Psoas muscle (tissue), 8 donors: ENCODE data around the gene EYS. TPM values are rescaled to one million over a fixed set of nuclear protein-coding genes. Genes with fewer than 3 reads are reported as not detected.

Source experiments
- ATAC-seq, 4 donors: fragments of 200-7000 bp; cut with Tn5 transposase; one replicate each; pipeline ENCODE4 v1.9.1; 2020; ENCODE audit warnings: moderate library complexity in 3 of 4, mild to moderate bottlenecking in 2 of 4
- DNase-seq, 2 donors: peaks; one replicate each; pipeline ENCODE4 v3.0.0-alpha.2; 2020
- H3K27ac ChIP-seq: fragments of 200-600 bp; one replicate; pipeline ENCODE4 v1.8.0; 2022
- H3K27me3 ChIP-seq, 3 donors: fragments of 200-600 bp in 1 of 3; one replicate each; pipeline versions ENCODE4 v1.6.1 to v1.8.0; 2013 to 2022; ENCODE audit warnings: low read length in 2 of 3, mild to moderate bottlenecking in 2 of 3, moderate library complexity in 1 of 3; ENCODE audit not compliant: insufficient read depth in 3 of 3
- H3K36me3 ChIP-seq, 2 donors: fragments of 200-600 bp in 1 of 2; one replicate each; pipeline versions ENCODE4 v1.6.1 to v1.8.0; 2013 to 2022; ENCODE audit warnings: low read depth in 1 of 2, mild to moderate bottlenecking in 1 of 2, moderate library complexity in 1 of 2; ENCODE audit not compliant: insufficient read depth in 1 of 2
- H3K4me1 ChIP-seq: fragments of 200-600 bp; one replicate; pipeline ENCODE4 v1.8.0; 2022
- H3K4me3 ChIP-seq: fragments of 200-600 bp; one replicate; pipeline ENCODE4 v1.8.0; 2022; ENCODE audit warnings: mild to moderate bottlenecking
- H3K9me3 ChIP-seq: fragments of 200-600 bp; one replicate; pipeline ENCODE4 v1.8.0; 2022
- CTCF ChIP-seq: fragments of 200-600 bp; IDR thresholded peaks from one replicate; pipeline ENCODE4 v1.8.0; 2022; ENCODE audit warnings: antibody characterized with exemption
- WGBS, 3 donors: extraction: QIAGEN DNeasy Blood & Tissue Kit; methylation state at CpG; one replicate each; pipeline versions ENCODE4 v1.1.6 to v1.1.7; 2013; 5-methylcytosine and 5-hydroxymethylcytosine counted together
- intact Hi-C, 2 donors: fragments of 100-400 bp; cut with DNase I; formaldehyde crosslinking; loops; one replicate each; pipeline versions ENCODE4 v1.11.0 to v1.14.2; 2022
- polyA plus RNA-seq, 3 donors: library from polyadenylated mRNA; stranded (reverse); fragments of 200-250 nt; gene quantifications; one replicate each; pipeline ENCODE4 v1.2.3, GENCODE V29; 2013
- total RNA-seq, 4 donors: library from RNA; stranded (reverse); fragmentation: NEBNext Ultra II Directional in 2 of 4; extraction: Animal tissue kit (Norgen Biotek cat#: 25700) in 2 of 4; gene quantifications; one replicate each; pipeline versions ENCODE4 v1.2.1 to v1.2.4, GENCODE V29; 2021 to 2023
- donor health status: healthy with polysubstance abuse.
- donor health status: DM: no; HTN: no; CAD: no; lungs with moderate emphysema.
- donor health status: Bipolar disorder and iron deficiency.
- donor health status: healthy.
- donor health status: DM: yes; HTN: yes; CAD: no.
- donor health status: DM: no; HTN: no; CAD: no.
- donor health status: DM: no; HTN: no; CAD: no.
- donor health status: DM: yes; HTN: yes; CAD: no.

Gene EYS
- total and polyA plus RNA-seq, 7 donors = under 0.01 TPM; not detected in 6

GRCh38 chr6:64197246-64197645, 1509.8 kb downstream of the EYS start:
- 89 to 100% (median 92%) methylated on average over 1 of the region's 1 CpG for WGBS, 3 donors
- TF ChIP-seq CTCF = no peak

DNA sequence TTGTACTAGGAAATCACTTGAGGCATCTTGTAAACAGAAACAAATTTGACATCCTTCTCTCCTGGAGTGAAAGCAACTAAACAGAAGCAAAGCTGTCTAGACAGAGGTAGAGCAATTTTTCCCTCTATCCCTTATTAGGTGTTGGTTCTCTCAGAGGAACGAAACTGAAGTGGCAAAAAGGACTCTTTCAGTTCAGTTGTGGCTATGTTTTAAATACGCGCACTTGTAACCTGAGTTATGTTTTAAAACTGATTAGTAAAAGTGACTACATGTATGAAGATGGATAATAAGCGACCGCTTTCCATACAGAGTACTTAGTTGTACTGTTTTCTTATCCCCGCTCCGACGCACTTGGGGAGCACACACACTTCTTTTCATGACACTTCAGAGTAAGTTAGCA, 1520.4 kb downstream of the EYS start:
- 88 to 95% (median 93%) methylated on average over 8 of the region's 8 CpGs for WGBS, 3 donors

More at GRCh38 chr6:64197246-64197645, 1509.8 kb downstream of the EYS start:
- Histone ChIP-seq H3K27ac (no peak overlapping the region), H3K27me3 (no peaks in the 10 kb centered on the region), H3K4me3 (no peak overlapping the region), H3K9me3 (no peaks in the 10 kb centered on the region), H3K36me3 (no peaks in the 10 kb centered on the region), H3K4me1 (no peaks in the 10 kb centered on the region)
- DNase-seq (no peak), ATAC-seq (no peak)
- intact Hi-C loops = no loop called here

GRCh38 chr6:64185621-64186020, 1521.4 kb downstream of the EYS start:
- Histone ChIP-seq H3K4me3 (no peak overlapping the region), H3K36me3 (no peaks in the 10 kb centered on the region), H3K27ac (no peak overlapping the region), H3K4me1 (no peaks in the 10 kb centered on the region), H3K9me3 (no peaks in the 10 kb centered on the region), H3K27me3 (no peaks in the 10 kb centered on the region)
- DNase-seq (no peak), ATAC-seq (no peak)
- no peak for TF ChIP-seq CTCF
- intact Hi-C loops = no loop called here
- 82 to 85% (median 83%) methylated on average over 5 of the region's 5 CpGs for WGBS, 3 donors

More for the DNA sequence above, 1520.4 kb downstream of the EYS start:
- H3K27me3 ChIP-seq = no peaks in the 10 kb centered on the region
- TF ChIP-seq CTCF = no peak
- no peaks in the 10 kb centered on the region for H3K9me3 ChIP-seq
- H3K27ac ChIP-seq = no peak overlapping the region
- intact Hi-C loops = no loop called here
- ATAC-seq (no peak), DNase-seq (no peak)
- H3K36me3 ChIP-seq = no peaks in the 10 kb centered on the region
- H3K4me1 ChIP-seq = no peaks in the 10 kb centered on the region
- H3K4me3 ChIP-seq = no peak overlapping the region

DNA sequence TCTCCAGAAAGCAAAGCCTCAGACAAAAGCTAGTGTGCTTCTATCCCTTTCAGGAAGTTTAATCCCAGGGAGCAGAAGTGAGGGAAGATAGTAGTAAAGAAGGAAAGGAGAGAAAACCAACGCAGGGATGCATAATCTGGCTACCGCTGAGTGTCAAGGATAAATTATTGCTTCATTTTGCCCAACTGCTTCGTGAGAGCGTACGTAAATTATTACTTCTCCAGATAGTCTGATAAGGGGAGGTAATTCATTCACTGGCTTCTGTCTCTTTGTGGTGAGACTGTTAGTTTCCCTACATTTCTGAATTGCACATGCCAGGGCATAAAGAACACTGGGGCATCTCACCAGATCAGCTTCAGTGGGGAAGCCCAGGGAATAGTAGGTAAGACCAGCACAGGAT, 1531.7 kb downstream of the EYS start:
- Histone ChIP-seq H3K36me3 (no peaks in the 10 kb centered on the region), H3K27ac (no peak overlapping the region), H3K4me1 (no peaks in the 10 kb centered on the region), H3K27me3 (no peaks in the 10 kb centered on the region), H3K9me3 (no peaks in the 10 kb centered on the region), H3K4me3 (no peak overlapping the region)
- TF ChIP-seq CTCF = no peak
- no peak for DNase-seq
- WGBS, 3 donors = 66 to 70% (median 68%) methylated on average over 5 of the region's 5 CpGs
- intact Hi-C loops = no loop called here
- ATAC-seq = no peak

GRCh38 chr6:64170316-64170715, 1536.7 kb downstream of the EYS start:
- TF ChIP-seq CTCF = no peak
- Histone ChIP-seq H3K4me3 (no peak overlapping the region), H3K4me1 (no peaks in the 10 kb centered on the region), H3K9me3 (no peaks in the 10 kb centered on the region), H3K27me3 (no peaks in the 10 kb centered on the region), H3K36me3 (no peaks in the 10 kb centered on the region), H3K27ac (no peak overlapping the region)
- WGBS, 3 donors = 71 to 80% (median 79%) methylated on average over 3 of the region's 3 CpGs
- intact Hi-C loops = no loop called here
- ATAC-seq = no peak
- no peak for DNase-seq
